ENCODE results near the gene FRMD5. TPM values are rescaled to one million over a fixed set of nuclear protein-coding genes. Genes with fewer than 3 reads are reported as not detected.

FRMD5 gene
- total and polyA plus RNA-seq, 2 donors, result 0.09 to 0.11 TPM

GRCh38 chr15:43943511-43943910 is 251.6 kb downstream of the FRMD5 start:
- no peak overlapping the region for H3K27ac ChIP-seq (ENCODE audit: low read depth in 1 of 2, low read length in 1 of 2)
- no peak overlapping the region for H3K4me3 ChIP-seq (ENCODE audit: low read length in 2 of 2)
- no peaks in the 10 kb centered on the region for H3K36me3 ChIP-seq (ENCODE audit: control insufficient read depth in 2 of 2, insufficient read depth in 2 of 2, low read length in 1 of 2)
- peaks cover 0 to 2% of the 10 kb centered on the region in 2 donors for H3K27me3 ChIP-seq (ENCODE audit: control insufficient read depth in 2 of 2, insufficient read depth in 1 of 2, low read length in 1 of 2)
- DNase-seq (ENCODE audit: low read depth in 6 of 9, low spot score in 9 of 9), result no peak
- no peaks in the 10 kb centered on the region for H3K9me3 ChIP-seq (ENCODE audit: control insufficient read depth in 2 of 2, insufficient read depth in 1 of 2, low read length in 1 of 2)
- H3K4me1 ChIP-seq (ENCODE audit: control insufficient read depth in 2 of 2, insufficient read depth in 2 of 2, low read length in 2 of 2), result no peaks in the 10 kb centered on the region

GRCh38 chr15:43942194-43942593 is 252.9 kb downstream of the FRMD5 start:
- Histone ChIP-seq H3K4me1 (ENCODE audit: control insufficient read depth in 2 of 2, insufficient read depth in 2 of 2, low read length in 2 of 2) (no peaks in the 10 kb centered on the region), H3K36me3 (ENCODE audit: control insufficient read depth in 2 of 2, insufficient read depth in 2 of 2, low read length in 1 of 2) (no peaks in the 10 kb centered on the region), H3K4me3 (ENCODE audit: low read length in 2 of 2) (no peak overlapping the region), H3K9me3 (ENCODE audit: control insufficient read depth in 2 of 2, insufficient read depth in 1 of 2, low read length in 1 of 2) (no peaks in the 10 kb centered on the region), H3K27ac (ENCODE audit: low read depth in 1 of 2, low read length in 1 of 2) (no peak overlapping the region), H3K27me3 (ENCODE audit: control insufficient read depth in 2 of 2, insufficient read depth in 1 of 2, low read length in 1 of 2) (peaks cover 0 to 2% of the 10 kb centered on the region in 2 donors)
- no peak for DNase-seq (ENCODE audit: low read depth in 6 of 9, low spot score in 9 of 9)
- WGBS, result 95% methylated on average over 1 of the region's 1 CpG

GRCh38 chr15:43941555-43941954 is 253.5 kb downstream of the FRMD5 start:
- Histone ChIP-seq H3K27ac (ENCODE audit: low read depth in 1 of 2, low read length in 1 of 2) (no peak overlapping the region), H3K27me3 (ENCODE audit: control insufficient read depth in 2 of 2, insufficient read depth in 1 of 2, low read length in 1 of 2) (peaks cover 0 to 2% of the 10 kb centered on the region in 2 donors), H3K9me3 (ENCODE audit: control insufficient read depth in 2 of 2, insufficient read depth in 1 of 2, low read length in 1 of 2) (no peaks in the 10 kb centered on the region), H3K4me3 (ENCODE audit: low read length in 2 of 2) (no peak overlapping the region), H3K36me3 (ENCODE audit: control insufficient read depth in 2 of 2, insufficient read depth in 2 of 2, low read length in 1 of 2) (no peaks in the 10 kb centered on the region), H3K4me1 (ENCODE audit: control insufficient read depth in 2 of 2, insufficient read depth in 2 of 2, low read length in 2 of 2) (no peaks in the 10 kb centered on the region)
- no peak for DNase-seq (ENCODE audit: low read depth in 6 of 9, low spot score in 9 of 9)
- WGBS, result 92% methylated on average over 3 of the region's 3 CpGs

- no peaks in the 10 kb centered on the region for H3K9me3 ChIP-seq (ENCODE audit: control insufficient read depth in 2 of 2, insufficient read depth in 1 of 2, low read length in 1 of 2)
- no peaks in the 10 kb centered on the region for H3K36me3 ChIP-seq (ENCODE audit: control insufficient read depth in 2 of 2, insufficient read depth in 2 of 2, low read length in 1 of 2)
- H3K27me3 ChIP-seq (ENCODE audit: control insufficient read depth in 2 of 2, insufficient read depth in 1 of 2, low read length in 1 of 2), result peaks cover 0 to 2% of the 10 kb centered on the region in 2 donors
- no peak for DNase-seq (ENCODE audit: low read depth in 6 of 9, low spot score in 9 of 9)
- H3K4me3 ChIP-seq (ENCODE audit: low read length in 2 of 2), result no peak overlapping the region
- no peak overlapping the region for H3K27ac ChIP-seq (ENCODE audit: low read depth in 1 of 2, low read length in 1 of 2)
- H3K4me1 ChIP-seq (ENCODE audit: control insufficient read depth in 2 of 2, insufficient read depth in 2 of 2, low read length in 2 of 2), result no peaks in the 10 kb centered on the region
- 85% methylated on average over 4 of the region's 4 CpGs for WGBS
These were observed 254.0 kb downstream of the FRMD5 start for GRCh38 chr15:43941071-43941470.

- Histone ChIP-seq H3K4me3 (ENCODE audit: low read length in 2 of 2) (no peak overlapping the region), H3K27me3 (ENCODE audit: control insufficient read depth in 2 of 2, insufficient read depth in 1 of 2, low read length in 1 of 2) (peaks cover 0 to 2% of the 10 kb centered on the region in 2 donors), H3K4me1 (ENCODE audit: control insufficient read depth in 2 of 2, insufficient read depth in 2 of 2, low read length in 2 of 2) (no peaks in the 10 kb centered on the region), H3K27ac (ENCODE audit: low read depth in 1 of 2, low read length in 1 of 2) (no peak overlapping the region), H3K36me3 (ENCODE audit: control insufficient read depth in 2 of 2, insufficient read depth in 2 of 2, low read length in 1 of 2) (no peaks in the 10 kb centered on the region), H3K9me3 (ENCODE audit: control insufficient read depth in 2 of 2, insufficient read depth in 1 of 2, low read length in 1 of 2) (no peaks in the 10 kb centered on the region)
- 95% methylated on average over 3 of the region's 3 CpGs for WGBS
- DNase-seq (ENCODE audit: low read depth in 6 of 9, low spot score in 9 of 9), result no peak
These were observed 256.0 kb downstream of the FRMD5 start for GRCh38 chr15:43939070-43939469.

GRCh38 chr15:43934480-43934879 is 260.6 kb downstream of the FRMD5 start:
- H3K27ac ChIP-seq (ENCODE audit: low read depth in 1 of 2, low read length in 1 of 2), result no peak overlapping the region
- H3K4me1 ChIP-seq (ENCODE audit: control insufficient read depth in 2 of 2, insufficient read depth in 2 of 2, low read length in 2 of 2), result no peaks in the 10 kb centered on the region
- H3K9me3 ChIP-seq (ENCODE audit: control insufficient read depth in 2 of 2, insufficient read depth in 1 of 2, low read length in 1 of 2), result no peaks in the 10 kb centered on the region
- H3K36me3 ChIP-seq (ENCODE audit: control insufficient read depth in 2 of 2, insufficient read depth in 2 of 2, low read length in 1 of 2), result no peaks in the 10 kb centered on the region
- no peak for DNase-seq (ENCODE audit: low read depth in 6 of 9, low spot score in 9 of 9)
- 94% methylated on average over 6 of the region's 6 CpGs for WGBS
- no peak overlapping the region for H3K4me3 ChIP-seq (ENCODE audit: low read length in 2 of 2)
- H3K27me3 ChIP-seq (ENCODE audit: control insufficient read depth in 2 of 2, insufficient read depth in 1 of 2, low read length in 1 of 2), result peaks cover 0 to 7% of the 10 kb centered on the region in 2 donors

- Histone ChIP-seq H3K4me3 (ENCODE audit: low read length in 2 of 2) (no peak overlapping the region), H3K9me3 (ENCODE audit: control insufficient read depth in 2 of 2, insufficient read depth in 1 of 2, low read length in 1 of 2) (no peaks in the 10 kb centered on the region), H3K27ac (ENCODE audit: low read depth in 1 of 2, low read length in 1 of 2) (no peak overlapping the region), H3K36me3 (ENCODE audit: control insufficient read depth in 2 of 2, insufficient read depth in 2 of 2, low read length in 1 of 2) (no peaks in the 10 kb centered on the region), H3K27me3 (ENCODE audit: control insufficient read depth in 2 of 2, insufficient read depth in 1 of 2, low read length in 1 of 2) (peaks cover 0 to 7% of the 10 kb centered on the region in 2 donors), H3K4me1 (ENCODE audit: control insufficient read depth in 2 of 2, insufficient read depth in 2 of 2, low read length in 2 of 2) (no peaks in the 10 kb centered on the region)
- no peak for DNase-seq (ENCODE audit: low read depth in 6 of 9, low spot score in 9 of 9)
- 71% methylated on average over 3 of the region's 3 CpGs for WGBS
These were observed 262.2 kb downstream of the FRMD5 start for GRCh38 chr15:43932907-43933306.

- Histone ChIP-seq H3K27ac (ENCODE audit: low read depth in 1 of 2, low read length in 1 of 2) (no peak overlapping the region), H3K4me3 (ENCODE audit: low read length in 2 of 2) (no peak overlapping the region), H3K36me3 (ENCODE audit: control insufficient read depth in 2 of 2, insufficient read depth in 2 of 2, low read length in 1 of 2) (no peaks in the 10 kb centered on the region), H3K4me1 (ENCODE audit: control insufficient read depth in 2 of 2, insufficient read depth in 2 of 2, low read length in 2 of 2) (no peaks in the 10 kb centered on the region), H3K9me3 (ENCODE audit: control insufficient read depth in 2 of 2, insufficient read depth in 1 of 2, low read length in 1 of 2) (no peaks in the 10 kb centered on the region), H3K27me3 (ENCODE audit: control insufficient read depth in 2 of 2, insufficient read depth in 1 of 2, low read length in 1 of 2) (peaks cover 0 to 7% of the 10 kb centered on the region in 2 donors)
- DNase-seq (ENCODE audit: low read depth in 6 of 9, low spot score in 9 of 9), result no peak
- WGBS, result 74% methylated on average over 3 of the region's 3 CpGs
These were observed 263.2 kb downstream of the FRMD5 start for GRCh38 chr15:43931790-43932435.

GRCh38 chr15:43931119-43931518 is 264.0 kb downstream of the FRMD5 start:
- Histone ChIP-seq H3K27me3 (ENCODE audit: control insufficient read depth in 2 of 2, insufficient read depth in 1 of 2, low read length in 1 of 2) (peaks cover 0 to 7% of the 10 kb centered on the region in 2 donors), H3K4me3 (ENCODE audit: low read length in 2 of 2) (no peak overlapping the region), H3K27ac (ENCODE audit: low read depth in 1 of 2, low read length in 1 of 2) (no peak overlapping the region), H3K9me3 (ENCODE audit: control insufficient read depth in 2 of 2, insufficient read depth in 1 of 2, low read length in 1 of 2) (no peaks in the 10 kb centered on the region), H3K4me1 (ENCODE audit: control insufficient read depth in 2 of 2, insufficient read depth in 2 of 2, low read length in 2 of 2) (no peaks in the 10 kb centered on the region), H3K36me3 (ENCODE audit: control insufficient read depth in 2 of 2, insufficient read depth in 2 of 2, low read length in 1 of 2) (no peaks in the 10 kb centered on the region)
- 93% methylated on average over 3 of the region's 3 CpGs for WGBS
- no peak for DNase-seq (ENCODE audit: low read depth in 6 of 9, low spot score in 9 of 9)

Measured in thymus (tissue), 11 donors.